Astrocyte (in vitro differentiated cells and primary cell): ENCODE data around the gene CCDC116.

Experiments used
- EZH2 ChIP-seq: IDR thresholded peaks from 2 replicates; pipeline ENCODE4 v1.6.1; 2012; ENCODE audit warnings: mild to moderate bottlenecking, low read length, inconsistent platforms; ENCODE audit not compliant: insufficient read depth
- TF ChIP-seq, protein P1 (sequence below): IDR thresholded peaks from 2 replicates; pipeline ENCODE4 v1.5.1; 2011; ENCODE audit warnings: low read depth, mild to moderate bottlenecking, inconsistent platforms, low read length, moderate library complexity; ENCODE audit not compliant: insufficient read depth

DNA sequence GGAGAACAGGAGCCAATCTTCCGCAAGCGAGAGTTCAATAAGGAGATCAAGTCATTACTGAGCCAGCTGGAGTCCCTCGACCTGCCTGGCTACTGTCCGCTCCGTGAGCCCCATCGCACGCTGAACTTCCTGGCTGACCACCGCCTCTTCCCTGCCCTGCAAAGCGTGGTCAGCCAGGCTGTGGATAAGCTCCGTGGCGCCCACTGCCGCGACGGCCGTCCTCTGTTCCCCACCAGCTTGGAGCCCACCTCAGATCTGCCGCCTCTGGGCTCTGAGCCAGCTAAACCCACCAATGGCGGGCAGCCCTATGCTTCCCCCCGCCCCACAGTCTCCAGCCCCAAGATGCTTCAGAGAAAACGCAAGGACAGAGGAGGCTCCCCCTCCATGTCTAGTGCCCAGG is 2.3 kb downstream of the CCDC116 start:
- no peak for TF ChIP-seq EZH2
- TF ChIP-seq, protein P1, sequence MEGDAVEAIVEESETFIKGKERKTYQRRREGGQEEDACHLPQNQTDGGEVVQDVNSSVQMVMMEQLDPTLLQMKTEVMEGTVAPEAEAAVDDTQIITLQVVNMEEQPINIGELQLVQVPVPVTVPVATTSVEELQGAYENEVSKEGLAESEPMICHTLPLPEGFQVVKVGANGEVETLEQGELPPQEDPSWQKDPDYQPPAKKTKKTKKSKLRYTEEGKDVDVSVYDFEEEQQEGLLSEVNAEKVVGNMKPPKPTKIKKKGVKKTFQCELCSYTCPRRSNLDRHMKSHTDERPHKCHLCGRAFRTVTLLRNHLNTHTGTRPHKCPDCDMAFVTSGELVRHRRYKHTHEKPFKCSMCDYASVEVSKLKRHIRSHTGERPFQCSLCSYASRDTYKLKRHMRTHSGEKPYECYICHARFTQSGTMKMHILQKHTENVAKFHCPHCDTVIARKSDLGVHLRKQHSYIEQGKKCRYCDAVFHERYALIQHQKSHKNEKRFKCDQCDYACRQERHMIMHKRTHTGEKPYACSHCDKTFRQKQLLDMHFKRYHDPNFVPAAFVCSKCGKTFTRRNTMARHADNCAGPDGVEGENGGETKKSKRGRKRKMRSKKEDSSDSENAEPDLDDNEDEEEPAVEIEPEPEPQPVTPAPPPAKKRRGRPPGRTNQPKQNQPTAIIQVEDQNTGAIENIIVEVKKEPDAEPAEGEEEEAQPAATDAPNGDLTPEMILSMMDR = no peak
